Measurements from ENCODE around the gene CCSER1. TPM values are rescaled to one million over a fixed set of nuclear protein-coding genes. Genes with fewer than 3 reads are reported as not detected.

Gene CCSER1
- total and polyA plus RNA-seq, 2 of the 8 experiments (the other 6 are each of a cell fraction or from before 2014, with no cell fraction given) = 0.26 to 0.84 TPM

GRCh38 chr4:90833706-90834105 lies 706.5 kb downstream of the CCSER1 start (continued):
- TF ChIP-seq CHD7 (IDR thresholded peaks at IDR 0.05; ENCODE audit: insufficient replicate concordance, low read length) (peak; percentile 86), USF2 (IDR thresholded peaks at IDR 0.05; ENCODE audit: low read length) (no peak), JUN (IDR thresholded peaks at IDR 0.05; ENCODE audit: low read depth, low read length) (no peak), TAF1 (IDR thresholded peaks at IDR 0.05; ENCODE audit: low read depth, low read length) (0 out of 2 replicates have a peak, but pooled peaks have one; percentile 21), SP1 (IDR thresholded peaks at IDR 0.05; ENCODE audit: low read depth, low read length) (peak; percentile 86)
